ENCODE data around the gene CSN1S1.
A peak's percentile ranks its signal among the peaks of the same experiment; 100 is the strongest.
"Not testable (repeated sequence)": the region's sequence is repeated elsewhere in the genome, so short reads cannot be mapped to it uniquely, and the experiment has no call there.

CSN1S1 gene, protein sequence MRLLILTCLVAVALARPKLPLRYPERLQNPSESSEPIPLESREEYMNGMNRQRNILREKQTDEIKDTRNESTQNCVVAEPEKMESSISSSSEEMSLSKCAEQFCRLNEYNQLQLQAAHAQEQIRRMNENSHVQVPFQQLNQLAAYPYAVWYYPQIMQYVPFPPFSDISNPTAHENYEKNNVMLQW

DNA sequence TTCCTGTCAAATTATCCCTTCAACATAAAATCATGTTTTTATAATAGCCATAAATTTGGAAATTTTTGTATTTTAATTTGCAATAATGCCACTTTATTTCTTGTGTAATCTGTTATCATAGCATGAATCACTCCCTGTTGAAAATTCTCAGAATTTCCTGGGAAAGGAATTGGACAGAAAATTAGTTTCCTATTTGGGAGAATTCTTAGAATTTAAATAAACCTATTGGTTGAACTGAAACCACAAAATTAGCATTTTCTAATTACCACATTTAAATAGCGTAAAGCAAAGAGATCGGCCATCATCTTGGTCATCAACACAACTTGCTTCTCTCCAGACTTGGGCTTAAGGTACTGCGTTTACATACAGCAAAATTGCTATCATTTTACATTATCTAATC is at the start of gene CSN1S1:
TSS of gene CSN1S1 (plus strand) at position 301 of the 400 bp plus-strand sequence. CDS start 1,488 bp downstream, outside the sequence.
- DNase-seq (ENCODE audit: low spot score) = no peak

DNA sequence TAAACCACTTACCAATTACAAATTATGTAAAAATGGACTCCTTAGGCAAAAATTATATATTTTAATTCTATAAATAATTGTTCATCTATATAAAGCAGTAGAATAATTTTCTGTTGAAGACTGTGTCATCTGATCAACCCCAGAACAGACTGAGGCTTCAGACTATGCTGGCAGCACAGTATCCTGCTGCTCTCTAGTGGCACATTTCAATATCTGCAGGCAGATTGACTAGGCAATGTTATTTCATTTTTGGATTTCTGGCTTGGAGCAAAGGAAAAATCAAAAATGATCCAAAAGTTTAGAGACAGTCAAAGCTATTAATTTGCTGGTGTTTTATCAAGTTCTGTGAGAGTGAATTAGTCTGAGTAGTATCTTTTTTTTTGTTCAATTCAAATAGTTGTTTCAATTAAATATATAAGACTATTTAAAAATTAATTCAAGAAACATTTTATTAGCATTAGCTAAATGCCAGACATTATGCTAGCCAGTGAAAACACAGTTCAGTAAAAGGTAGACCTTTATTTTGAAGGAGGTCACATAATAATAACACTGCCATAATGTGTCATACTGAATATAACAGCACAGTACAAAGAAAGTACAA is 49.6 kb upstream of the CSN1S1 start:
- peak; percentile 32 for DNase-seq (ENCODE audit: low spot score)

DNA sequence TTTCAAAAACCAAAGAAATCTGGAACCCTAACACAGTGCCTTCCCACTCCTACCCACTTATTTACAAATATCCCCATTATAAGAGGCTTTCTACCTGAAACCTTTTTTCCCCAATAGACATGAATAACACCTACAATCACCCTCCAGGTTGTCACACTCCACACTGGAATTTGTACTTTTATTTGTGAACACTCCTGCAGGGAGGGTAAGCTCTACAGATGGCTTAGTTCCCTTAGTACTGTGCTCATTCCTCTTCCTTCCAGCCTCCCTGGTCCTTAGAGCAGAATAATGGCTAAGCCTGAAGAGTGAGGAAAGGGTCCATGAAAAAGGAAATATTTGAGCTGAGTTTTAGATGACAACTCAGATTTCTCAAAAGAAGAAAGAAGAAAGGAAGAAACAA is 48.7 kb upstream of the CSN1S1 start:
- no peak for DNase-seq (ENCODE audit: low spot score)

DNA sequence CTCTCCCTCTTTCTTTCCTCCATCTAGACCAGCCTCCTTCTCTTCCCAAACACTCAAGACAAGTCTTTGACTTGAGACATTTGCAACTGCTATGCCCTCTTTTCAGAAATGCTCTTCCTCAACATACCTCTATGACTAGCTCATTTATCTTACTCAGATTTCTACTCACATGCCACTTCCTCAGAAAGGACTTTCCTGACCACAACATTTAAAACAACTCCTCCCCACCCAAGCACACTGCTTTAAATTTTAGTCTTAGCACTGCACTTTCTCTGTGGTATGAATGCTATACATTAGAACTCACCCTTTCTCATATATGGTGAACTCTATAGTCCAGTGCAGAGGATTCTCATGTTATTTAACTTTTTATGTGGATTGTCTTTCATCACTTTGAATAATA is 42.5 kb upstream of the CSN1S1 start:
- DNase-seq (ENCODE audit: low spot score) = no peak

DNA sequence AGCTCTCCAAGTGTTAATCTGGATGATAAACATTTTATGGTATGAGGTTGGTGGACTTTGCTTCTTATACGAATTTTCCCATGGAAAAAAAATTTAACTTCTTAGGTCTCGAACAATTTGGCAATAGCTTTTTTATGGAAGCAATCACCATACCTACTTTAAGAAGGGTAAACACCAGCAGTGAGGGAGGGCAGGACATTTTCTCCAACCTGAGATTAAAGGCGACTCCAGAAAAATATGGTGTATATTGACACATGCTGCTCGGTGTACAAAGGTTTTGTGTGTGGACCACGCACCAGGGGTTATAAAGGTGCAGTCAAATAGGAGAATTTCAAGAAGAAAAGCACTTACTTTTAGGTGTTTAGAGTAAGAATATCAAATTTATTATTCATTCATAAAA is 36.7 kb upstream of the CSN1S1 start:
- DNase-seq (ENCODE audit: low spot score) = no peak

DNA sequence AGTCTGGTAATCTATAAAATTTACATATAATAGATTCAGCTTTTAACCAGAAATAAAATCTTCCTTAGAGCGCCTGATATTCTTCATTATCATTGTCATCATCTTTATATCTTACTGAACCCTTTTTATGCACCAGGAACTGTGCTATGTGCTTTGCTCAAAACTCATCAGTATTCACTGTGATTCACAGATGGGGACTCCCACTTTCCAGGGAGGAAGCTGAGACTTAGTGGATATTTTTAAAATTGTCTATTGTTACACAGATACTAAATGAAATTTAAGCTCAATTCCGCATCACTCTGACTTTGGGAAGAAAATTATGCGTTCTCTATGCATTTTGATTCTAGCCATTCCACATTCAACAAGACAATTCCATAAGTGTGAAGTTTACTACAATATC is 36.1 kb upstream of the CSN1S1 start:
- DNase-seq (ENCODE audit: low spot score) = no peak

DNA sequence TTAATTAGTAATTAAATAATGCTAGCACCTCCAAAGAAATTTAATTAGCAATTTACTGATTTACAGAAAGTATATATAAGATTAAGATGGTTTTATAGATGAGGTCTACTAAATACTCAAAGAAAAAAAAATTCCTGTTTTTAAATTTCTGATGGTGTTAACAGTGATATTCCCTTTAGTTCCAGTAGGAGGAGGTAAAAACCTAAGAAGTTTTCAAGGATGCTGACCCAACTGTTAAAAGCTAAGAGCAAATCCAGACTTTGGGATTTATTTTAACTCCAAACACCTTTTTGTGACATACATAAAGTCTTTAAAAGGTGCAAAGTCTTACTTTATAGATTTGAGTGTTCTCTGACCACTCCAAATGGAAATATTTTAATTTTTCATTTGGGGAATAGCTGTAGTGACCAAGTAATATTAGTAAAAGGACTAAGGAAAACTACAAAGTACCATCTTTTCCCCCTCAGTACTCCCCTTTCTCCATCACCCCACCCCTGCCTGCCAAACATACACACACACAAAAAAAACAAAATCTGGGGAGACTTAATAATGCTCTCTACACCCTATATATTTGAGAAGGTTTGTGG is 34.2 kb upstream of the CSN1S1 start:
- DNase-seq (ENCODE audit: low spot score) = no peak

DNA sequence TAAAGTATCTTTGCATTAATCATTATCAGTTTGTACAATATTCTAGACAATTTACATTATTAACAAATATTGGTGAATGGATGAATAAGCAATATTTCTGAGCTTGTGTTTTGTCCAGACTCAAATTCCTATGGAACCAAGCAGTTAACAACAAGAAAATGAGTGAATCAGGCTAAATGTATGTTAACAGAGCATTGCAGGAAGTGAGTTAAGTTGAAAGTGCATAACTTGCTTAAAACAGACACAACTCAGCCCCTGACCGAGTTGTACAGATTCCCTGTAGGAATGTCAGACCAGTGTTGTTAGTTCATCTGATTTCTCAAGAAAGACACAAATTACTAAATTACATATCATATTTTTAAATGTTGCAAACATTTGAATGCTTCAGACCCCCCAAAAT is 23.7 kb upstream of the CSN1S1 start:
- DNase-seq (ENCODE audit: low spot score) = no peak

DNA sequence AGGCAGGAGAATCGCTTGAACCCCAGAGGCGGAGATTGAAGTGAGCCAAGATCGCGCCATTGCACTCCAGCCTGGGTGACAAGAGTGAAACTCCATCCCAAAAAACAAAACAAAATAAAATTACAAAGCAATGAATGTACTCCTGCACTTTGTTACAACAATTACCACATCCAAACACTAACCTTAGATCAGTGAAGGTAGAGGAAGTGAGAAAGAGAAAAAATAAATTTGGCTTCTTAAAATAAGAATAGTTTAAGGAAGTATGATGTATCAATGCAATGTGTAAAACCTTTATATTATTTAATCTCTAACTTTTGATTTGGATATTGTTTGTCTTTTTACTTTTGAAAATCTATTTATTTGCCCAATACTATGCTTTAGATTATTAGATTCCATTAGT is 21.7 kb upstream of the CSN1S1 start:
- DNase-seq (ENCODE audit: low spot score) = no peak

DNA sequence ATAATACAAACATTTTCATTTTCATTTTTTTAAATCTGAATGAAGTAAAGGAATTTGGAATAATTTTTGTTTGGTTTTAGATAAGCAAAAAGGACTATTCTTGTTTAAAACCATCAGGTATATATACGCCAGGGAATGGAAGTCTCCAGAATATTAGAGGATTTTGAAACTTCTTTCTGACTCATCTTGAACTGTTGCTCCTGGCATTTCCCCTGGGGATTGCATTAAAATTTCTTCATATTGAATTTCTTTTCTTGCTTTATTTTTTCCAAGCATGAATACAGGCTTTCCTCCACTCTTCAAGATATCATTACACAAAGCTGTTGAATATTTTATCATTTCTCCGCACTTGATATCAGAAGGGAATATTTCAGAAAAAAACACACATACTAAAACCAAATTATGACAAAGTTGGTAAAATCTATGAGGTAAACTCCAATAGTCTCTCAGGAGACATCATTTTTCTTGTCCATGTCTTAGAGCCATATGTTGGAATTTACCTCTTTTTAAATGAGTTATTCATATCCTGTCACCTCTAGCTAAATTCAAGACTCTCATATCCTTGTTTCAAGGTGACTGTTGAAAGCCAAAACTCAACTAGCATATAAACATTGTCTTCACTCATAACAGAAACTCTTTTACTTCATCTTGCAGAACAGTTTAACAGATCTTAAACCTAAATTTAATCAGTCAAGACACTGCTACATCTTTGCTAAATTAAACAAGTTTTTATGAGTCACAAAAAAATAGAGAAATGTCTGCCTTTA is 20.7 kb upstream of the CSN1S1 start:
- DNase-seq (ENCODE audit: low spot score) = no peak

DNA sequence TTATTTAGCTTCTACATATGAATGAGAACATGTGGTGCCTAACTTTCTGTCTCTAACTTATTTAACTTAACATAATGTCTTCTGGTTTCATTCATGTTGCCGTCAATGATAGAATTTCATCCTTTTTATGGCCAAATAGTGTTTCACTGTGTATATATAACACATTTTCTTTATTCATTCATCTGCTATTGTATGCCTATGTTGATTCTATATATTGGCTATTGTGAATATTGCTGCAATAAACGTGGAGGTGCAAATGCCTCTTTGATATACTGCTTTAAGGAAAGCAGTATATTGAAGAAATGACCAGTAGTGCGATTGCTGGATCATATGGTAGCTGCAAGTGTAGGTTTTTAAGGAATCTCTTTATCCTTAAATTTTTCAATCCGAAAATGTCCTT is 10.0 kb upstream of the CSN1S1 start:
- no peak for DNase-seq (ENCODE audit: low spot score)

DNA sequence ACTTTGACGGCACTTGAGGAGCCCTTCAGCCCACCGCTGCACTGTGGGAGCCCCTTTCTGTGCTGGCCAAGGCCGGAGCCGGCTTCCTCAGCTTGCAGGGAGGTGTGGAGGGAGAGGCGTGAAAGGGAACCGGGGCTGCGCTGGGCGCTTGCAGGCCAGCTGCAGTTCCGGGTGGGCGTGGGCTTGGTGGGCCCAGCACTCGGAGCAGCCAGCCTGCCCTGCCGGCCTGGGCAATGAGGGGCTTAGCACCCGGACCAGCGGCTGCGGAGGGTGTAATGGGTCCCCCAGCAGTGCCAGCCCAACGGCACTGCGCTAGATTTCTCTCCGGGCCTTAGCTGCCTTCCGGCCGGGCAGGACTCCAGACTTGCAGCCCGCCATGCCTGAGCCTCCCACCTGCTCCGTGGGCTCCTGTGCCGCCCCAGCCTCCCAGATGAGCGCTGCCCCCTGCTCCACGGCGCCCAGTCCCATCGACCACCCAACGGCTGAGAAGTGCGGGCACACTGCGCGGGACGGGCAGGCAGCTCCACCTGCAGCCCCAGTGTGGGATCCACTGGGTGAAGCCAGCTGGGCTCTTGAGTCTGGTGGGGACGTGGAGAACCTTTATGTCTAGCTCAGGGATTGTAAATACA is 7.0 kb upstream of the CSN1S1 start:
- DNase-seq (ENCODE audit: low spot score) = not testable (repeated sequence)

DNA sequence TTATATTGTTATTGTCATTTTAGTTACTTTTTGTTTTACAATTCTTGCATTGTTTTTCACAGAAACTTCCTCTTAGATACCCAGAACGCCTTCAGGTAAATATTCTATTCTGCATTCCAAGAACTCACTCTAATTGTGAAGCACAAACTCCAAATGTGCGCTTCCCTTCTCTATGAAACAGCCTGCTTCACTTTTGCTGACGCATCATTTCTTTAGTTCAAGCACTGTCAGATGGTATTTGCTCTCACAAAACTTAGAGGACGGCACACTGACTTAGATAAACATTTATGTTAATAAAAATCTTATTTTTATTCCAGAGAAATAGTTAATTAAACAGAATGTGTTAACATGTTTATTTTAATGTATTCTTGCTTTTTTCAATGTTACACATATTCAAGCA is 3.3 kb downstream of the CSN1S1 start:
- DNase-seq (ENCODE audit: low spot score) = no peak

DNA sequence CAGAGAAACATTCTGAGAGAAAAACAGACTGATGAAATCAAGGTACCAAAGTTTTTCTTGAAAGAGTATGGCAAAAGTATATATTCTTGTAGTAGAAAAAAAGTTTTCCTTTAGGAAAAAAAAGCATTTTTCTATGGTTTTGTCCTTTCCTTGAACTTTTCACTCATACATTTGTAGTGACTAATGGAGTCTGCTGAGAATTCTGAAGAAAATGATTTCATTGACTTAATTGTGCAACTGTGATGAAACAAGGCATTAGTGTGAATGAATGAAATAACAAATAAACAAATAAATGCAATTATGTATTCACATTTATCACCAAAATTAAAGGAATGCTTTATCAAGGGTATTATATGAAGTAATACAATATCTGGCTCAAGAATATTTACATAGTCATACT is 5.7 kb downstream of the CSN1S1 start:
- no peak for DNase-seq (ENCODE audit: low spot score)

DNA sequence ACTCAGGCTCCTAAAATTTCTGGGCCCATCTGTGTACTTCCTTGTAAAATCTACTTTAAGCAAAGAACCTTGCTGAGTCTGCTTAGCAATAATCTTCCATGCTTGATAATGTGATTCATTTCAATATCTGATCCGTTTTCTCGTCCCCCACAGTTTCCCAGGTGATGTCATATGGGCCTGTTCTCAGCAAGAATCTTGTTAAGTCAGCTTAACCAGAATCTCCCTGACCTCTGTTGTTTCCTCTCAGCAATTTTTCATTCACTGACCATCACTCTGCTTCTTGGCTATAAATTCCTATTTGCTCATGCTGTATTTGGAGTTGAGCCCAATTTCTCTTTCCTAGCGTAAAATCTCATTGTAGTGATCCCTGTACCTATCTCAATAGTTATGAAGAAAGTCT is 20.7 kb downstream of the CSN1S1 start:
- DNase-seq (ENCODE audit: low spot score) = no peak

DNA sequence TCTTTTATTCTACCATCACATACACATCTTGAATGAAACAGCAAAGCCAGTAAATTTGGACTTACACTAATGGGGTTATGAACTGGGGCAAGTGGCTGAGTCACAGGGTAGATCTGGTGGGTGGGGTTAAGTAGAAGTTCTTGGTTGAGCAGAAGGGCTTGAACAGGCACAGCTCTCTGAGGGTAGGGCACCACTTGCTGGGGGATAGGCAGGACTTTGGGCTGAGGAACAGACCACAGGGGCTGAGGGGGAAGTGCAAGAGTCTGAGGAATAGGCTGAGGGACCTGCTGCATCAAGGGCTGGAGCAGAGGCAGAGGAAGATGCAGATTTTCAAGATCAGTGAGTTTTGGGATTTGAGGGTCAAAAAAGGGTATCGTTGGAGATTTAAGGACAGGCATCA is 26.3 kb downstream of the CSN1S1 start:
- no peak for DNase-seq (ENCODE audit: low spot score)

DNA sequence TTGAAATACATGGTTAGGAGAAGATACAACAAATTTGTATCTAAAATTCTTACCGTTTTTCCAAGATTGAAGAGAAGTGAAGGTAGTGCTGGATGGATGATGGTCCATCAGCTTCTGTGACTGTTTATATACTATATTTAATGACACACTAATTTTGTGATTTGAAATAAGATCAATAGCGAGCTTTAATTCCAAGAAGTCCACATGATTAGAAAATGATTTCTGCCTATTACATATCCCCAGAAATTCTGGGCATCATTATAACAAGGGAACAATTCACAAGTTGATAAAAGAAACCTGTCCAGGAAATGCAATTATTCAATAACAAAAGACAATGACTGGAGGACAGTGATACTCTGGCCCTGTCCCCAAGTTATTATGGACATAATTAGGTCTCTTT is 34.8 kb downstream of the CSN1S1 start, which contains the start of gene CSN2:
TSS of gene CSN2 (minus strand) at position 101 of the 400 bp plus-strand sequence. CDS start 4,733 bp downstream, outside the sequence.
- DNase-seq (ENCODE audit: low spot score) = no peak

DNA sequence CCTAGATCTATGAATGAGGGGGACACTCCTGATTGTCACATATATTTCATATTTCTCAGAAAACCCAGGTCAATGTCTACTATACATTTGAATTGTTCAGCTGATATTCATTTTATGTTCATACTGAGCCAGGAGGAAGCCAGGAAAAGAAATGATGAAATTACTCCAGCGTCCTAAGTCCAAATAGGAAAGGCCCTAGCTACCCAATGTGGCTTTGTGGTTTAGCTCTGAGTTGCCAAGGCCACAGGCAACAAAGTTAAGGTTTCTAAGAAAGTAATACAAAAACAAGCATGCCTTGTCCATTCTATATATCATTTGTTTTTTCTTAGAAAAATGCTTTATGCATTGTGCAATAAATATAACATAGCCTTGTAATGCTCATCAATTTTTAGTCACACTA is 39.2 kb downstream of the CSN1S1 start:
- no peak for DNase-seq (ENCODE audit: low spot score)

DNA sequence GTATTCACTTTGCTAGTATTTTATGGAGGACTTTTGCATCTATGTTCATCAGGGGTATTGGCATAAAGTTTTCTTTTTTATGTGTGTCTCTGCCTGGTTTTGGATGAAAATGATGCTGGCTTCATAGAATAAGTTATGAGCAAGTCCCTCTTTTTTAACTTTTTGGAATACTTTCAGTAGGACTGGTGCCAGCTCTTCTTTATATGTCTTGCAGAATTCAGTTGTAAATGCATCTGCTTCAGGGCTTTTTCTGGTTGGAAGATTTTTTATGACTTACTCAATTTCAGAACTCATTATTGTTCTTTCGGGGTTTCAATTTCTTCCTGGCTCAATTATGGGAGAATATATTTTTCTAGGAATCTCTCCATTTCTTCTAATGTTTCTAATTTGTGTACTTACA is 43.8 kb downstream of the CSN1S1 start:
- no peak for DNase-seq (ENCODE audit: low spot score)

DNA sequence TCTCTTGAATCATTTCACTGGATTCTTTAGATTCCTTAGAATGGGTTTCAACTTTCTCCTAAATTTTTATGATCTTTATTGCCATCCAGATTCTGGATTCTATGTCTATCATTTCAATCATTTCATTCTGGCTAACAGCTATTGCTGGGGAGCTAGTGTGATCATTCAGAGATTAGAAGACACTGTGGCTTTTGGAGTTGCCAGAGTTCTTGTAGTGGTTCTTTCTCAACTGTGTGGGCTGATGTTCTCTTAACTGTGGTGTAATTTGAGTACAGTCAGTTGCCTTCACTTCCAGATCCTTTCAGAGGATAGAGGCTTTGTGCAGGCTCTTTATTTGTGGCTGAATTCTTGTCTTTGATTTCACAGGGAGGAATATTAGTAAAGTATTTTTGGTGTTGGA is 46.7 kb downstream of the CSN1S1 start:
- no peak for DNase-seq (ENCODE audit: low spot score)

DNA sequence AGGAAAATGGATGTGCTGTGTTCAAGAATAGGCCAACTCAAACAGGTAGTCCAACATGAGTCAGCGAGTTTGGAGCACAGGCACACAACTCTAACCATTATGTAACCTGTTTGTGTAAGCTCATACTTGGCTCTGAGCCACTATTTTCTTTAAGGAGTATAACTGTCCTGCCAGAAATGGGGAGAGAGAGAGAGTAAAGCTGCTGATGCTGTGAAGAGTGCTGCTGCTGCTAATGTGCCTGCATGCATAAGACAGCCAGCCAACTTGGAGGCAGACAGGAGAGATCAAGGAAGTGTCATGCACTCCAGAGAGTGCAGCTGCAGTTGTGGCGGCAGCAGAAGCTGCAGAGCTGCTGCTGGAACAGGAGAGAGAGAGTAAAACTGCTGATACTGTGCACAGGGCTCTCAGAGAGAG is 53.2 kb downstream of the CSN1S1 start:
- DNase-seq (ENCODE audit: low spot score) = no peak

DNA sequence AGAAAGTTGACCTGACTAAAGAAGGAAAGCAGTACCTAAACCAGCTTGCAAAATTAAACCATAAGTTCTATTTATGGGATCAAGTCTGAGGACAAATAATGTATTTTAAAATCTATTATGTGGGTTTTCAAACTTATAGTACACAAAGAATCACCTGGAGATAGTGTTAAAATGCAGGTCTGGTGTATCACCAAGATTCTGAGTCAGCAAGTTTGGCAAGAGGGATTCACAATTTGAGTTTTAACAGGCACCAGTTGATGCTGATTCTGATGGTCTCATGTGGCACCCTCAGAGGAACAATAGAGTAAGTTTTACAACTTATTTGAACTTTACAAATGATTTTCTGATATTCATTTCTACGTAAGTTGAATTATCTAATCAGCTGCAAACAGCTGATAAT is 55.8 kb downstream of the CSN1S1 start:
- no peak for DNase-seq (ENCODE audit: low spot score)

DNA sequence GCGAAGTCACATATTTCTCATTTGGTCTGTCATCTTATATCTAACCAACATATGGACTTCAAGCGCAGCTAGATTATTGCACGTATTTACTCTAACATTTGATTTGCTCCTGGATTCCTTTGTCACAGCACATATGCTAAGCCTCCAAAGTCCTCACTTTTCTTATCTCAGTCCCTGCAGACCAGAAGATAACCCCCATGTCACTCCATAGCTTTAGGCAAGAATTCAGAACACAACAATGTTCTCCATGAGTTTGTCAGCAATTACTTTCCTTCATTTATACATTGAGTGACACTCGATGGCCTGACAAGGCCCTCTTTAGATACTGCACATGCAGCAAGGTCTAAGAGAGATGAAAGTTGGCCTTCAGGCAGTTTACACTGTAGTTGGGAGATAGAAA is 60.1 kb downstream of the CSN1S1 start:
- DNase-seq (ENCODE audit: low spot score) = no peak

All from globus pallidus (tissue), 1 donor.